Fibroblast of pulmonary artery (primary cell): Measurements from ENCODE around the gene MAP10.

Experiments
- DNase-seq: peaks from one replicate; pipeline ENCODE4 v3.0.0-alpha.2; 2010; ENCODE audit warnings: low read depth
- H3K4me3 ChIP-seq: replicated peaks from 2 replicates; pipeline ENCODE4 v1.5.1; 2011; ENCODE audit warnings: low read depth, mild to moderate bottlenecking, control low read depth, low read length, moderate library complexity
- TF ChIP-seq, protein P1 (sequence below): IDR thresholded peaks from 2 replicates; pipeline ENCODE4 v1.5.1; 2011; ENCODE audit warnings: mild to moderate bottlenecking, control low read depth, low read length, inconsistent platforms; ENCODE audit errors: missing control alignments

Gene MAP10

DNA sequence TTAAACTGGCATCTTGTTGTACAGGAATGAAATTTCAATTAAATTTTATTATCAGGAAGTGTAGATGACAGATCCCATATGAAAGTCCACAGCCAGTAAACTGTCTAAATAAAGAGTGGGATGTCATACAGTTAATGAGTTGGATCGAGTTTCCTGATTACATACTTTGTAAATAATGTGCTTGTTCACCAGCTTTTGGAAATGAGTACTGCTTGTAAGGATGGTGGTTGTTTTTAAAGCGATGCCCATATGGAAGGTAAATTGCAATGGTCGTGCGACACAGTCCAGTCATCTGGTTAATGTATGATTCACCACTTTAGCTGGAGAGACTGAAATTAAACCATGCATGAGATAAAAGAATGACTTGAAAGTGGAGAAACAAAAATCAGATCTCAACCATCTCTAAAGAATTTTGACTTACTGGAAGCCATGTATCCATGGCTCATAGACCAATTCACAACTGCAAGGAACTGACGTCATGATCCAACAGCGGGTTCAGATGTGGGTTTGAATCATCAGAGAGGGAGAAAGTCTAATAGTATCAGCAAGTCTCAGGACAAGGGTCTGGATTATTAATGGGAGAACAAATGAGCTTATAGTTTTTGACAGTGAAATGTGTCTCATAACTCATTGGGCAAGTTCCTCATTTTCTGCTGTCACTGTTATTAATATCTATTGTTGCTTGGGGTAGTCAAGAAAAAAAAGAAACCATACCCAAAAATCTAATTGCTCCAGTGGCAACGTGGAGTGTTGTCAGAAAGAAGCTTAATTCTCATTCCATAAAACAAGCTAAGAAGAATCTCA lies 49.0 kb downstream of the MAP10 start:
- no peak overlapping the region for H3K4me3 ChIP-seq
- TF ChIP-seq, protein P1, sequence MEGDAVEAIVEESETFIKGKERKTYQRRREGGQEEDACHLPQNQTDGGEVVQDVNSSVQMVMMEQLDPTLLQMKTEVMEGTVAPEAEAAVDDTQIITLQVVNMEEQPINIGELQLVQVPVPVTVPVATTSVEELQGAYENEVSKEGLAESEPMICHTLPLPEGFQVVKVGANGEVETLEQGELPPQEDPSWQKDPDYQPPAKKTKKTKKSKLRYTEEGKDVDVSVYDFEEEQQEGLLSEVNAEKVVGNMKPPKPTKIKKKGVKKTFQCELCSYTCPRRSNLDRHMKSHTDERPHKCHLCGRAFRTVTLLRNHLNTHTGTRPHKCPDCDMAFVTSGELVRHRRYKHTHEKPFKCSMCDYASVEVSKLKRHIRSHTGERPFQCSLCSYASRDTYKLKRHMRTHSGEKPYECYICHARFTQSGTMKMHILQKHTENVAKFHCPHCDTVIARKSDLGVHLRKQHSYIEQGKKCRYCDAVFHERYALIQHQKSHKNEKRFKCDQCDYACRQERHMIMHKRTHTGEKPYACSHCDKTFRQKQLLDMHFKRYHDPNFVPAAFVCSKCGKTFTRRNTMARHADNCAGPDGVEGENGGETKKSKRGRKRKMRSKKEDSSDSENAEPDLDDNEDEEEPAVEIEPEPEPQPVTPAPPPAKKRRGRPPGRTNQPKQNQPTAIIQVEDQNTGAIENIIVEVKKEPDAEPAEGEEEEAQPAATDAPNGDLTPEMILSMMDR = no peak
- DNase-seq = peak; percentile 28

DNA sequence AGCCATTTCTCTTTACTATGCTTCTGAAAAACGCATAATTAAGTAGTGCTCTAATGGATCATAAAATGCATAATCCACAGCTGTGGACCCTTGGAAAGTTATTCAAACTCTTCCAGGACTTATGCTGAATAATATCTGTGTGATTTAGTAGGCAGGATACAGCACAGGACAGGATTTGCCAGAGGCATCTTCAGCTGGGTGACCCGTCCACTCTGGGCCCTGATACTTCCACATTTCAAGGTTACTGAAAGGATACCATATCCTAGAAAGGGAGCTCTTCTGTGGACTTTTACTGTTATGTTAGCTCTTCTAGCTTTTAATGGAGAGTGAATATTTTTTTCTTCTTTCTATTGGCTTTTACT lies 49.6 kb downstream of the MAP10 start:
- H3K4me3 ChIP-seq = no peak overlapping the region
- no peak for DNase-seq
- TF ChIP-seq, protein P1 = no peak

DNA sequence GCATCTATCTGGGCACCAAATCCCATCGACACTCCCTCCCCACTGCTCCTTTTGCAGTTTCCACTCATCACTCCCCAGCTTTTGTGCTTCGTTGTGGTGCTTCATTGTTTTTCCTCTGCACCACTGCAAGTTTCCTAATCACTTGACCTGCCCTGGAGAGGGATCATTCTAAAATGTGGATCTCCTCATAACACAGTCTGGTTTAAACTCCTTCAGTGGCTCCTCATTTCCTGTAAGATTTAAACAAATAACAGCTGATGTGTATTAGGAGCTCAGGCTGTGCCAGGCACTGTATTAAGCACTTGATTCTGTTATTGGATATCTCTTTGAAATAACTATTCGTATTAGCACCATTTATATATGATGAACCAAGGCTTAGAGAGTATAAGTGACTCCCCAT lies 51.3 kb downstream of the MAP10 start:
- TF ChIP-seq, protein P1 = no peak
- DNase-seq = no peak
- no peak overlapping the region for H3K4me3 ChIP-seq
